Gastrocnemius medialis (tissue), 4 donors: Measurements from ENCODE around the gene MSTO1. TPM values are rescaled to one million over a fixed set of nuclear protein-coding genes. Genes with fewer than 3 reads are reported as not detected.
A peak's percentile ranks its signal among the peaks of the same experiment; 100 is the strongest.
"Not testable (repeated sequence)": the region's sequence is repeated elsewhere in the genome, so short reads cannot be mapped to it uniquely, and the experiment has no call there.

Experiments
- ATAC-seq, 2 donors: fragments of 150-250 bp; one replicate each; pipeline ENCODE4 v1.9.1; 2016
- DNase-seq, 2 donors: peaks; one replicate each; pipeline ENCODE4 v3.0.0-alpha.2; 2019
- H3K27ac ChIP-seq, 4 donors: fragments of 200-600 bp; sonication (generic); 1 replicate in 1 of 4; 2 replicates in 3 of 4; pipeline ENCODE4 v1.5.1; 2016 to 2018; ENCODE audit warnings: mild to moderate bottlenecking in 2 of 4, moderate library complexity in 1 of 4
- H3K27me3 ChIP-seq, 3 donors: fragments of 200-600 bp; sonication (generic) in 2 of 3; 1 replicate in 1 of 3; 2 replicates in 2 of 3; pipeline versions ENCODE4 v1.5.1 to v1.6.0; 2016 to 2019; ENCODE audit warnings: mild to moderate bottlenecking in 1 of 3, moderate library complexity in 1 of 3
- H3K36me3 ChIP-seq, 2 donors: fragments of 200-600 bp; sonication (generic) in 1 of 2; one replicate each; pipeline ENCODE4 v1.5.1; 2017 to 2018
- H3K4me1 ChIP-seq, 2 donors: fragments of 200-600 bp; sonication (generic) in 1 of 2; one replicate each; pipeline ENCODE4 v1.5.1; 2016 to 2017; ENCODE audit warnings: mild to moderate bottlenecking in 2 of 2
- H3K4me3 ChIP-seq, 4 donors: fragments of 200-600 bp; sonication (generic) in 3 of 4; 1 replicate in 1 of 4; 2 replicates in 3 of 4; pipeline ENCODE4 v1.5.1; 2016 to 2019; ENCODE audit warnings: mild to moderate bottlenecking in 2 of 4
- H3K9me3 ChIP-seq, 3 donors: fragments of 200-600 bp; sonication (generic) in 2 of 3; 1 replicate in 1 of 3; 2 replicates in 2 of 3; pipeline ENCODE4 v1.5.1; 2016 to 2019
- CTCF ChIP-seq, 5 experiments: fragments of 450-650 bp in 3 of 5; fragments of 200-600 bp in 2 of 5; sonication (generic) in 2 of 5; IDR thresholded peaks in 4 of 5; conservative IDR thresholded peaks in 1 of 5; 1 replicate in 4 of 5; 2 replicates in 1 of 5; pipeline ENCODE4 v1.5.1; 2016 to 2019; ENCODE audit warnings: antibody characterized with exemption in 5 of 5, mild to moderate bottlenecking in 3 of 5, moderate library complexity in 3 of 5
- POLR2A ChIP-seq, 2 donors: fragments of 450-650 bp; IDR thresholded peaks; one replicate each; pipeline ENCODE4 v1.6.1; 2017; ENCODE audit warnings: antibody characterized with exemption in 2 of 2, mild to moderate bottlenecking in 2 of 2, moderate library complexity in 2 of 2
- in situ Hi-C, 4 donors: fragments of 200-750 bp; cut with MboI; loops; one replicate each; pipeline versions ENCODE4 v1.15.0 to v1.8.0; 2017; ENCODE audit warnings: low sequenced_read_pairs in 4 of 4
- intact Hi-C: fragments of 100-400 bp; cut with DNase I; formaldehyde crosslinking; loops from one replicate; pipeline ENCODE4 v1.15.1; 2023; ENCODE audit warnings: low total_unique reads
- total RNA-seq, 4 donors: library from RNA; depleted of rRNA; stranded (reverse); fragments of >200 nt; gene quantifications; one replicate each; pipeline versions ENCODE4 v1.1.0 to v1.2.3, GENCODE V29; 2016

Gene MSTO1
- total RNA-seq, 4 donors from 2014 or later, result 1.7 to 3.1 (median 2.3) TPM

- Histone ChIP-seq H3K36me3 (no peaks in the 10 kb centered on the region), H3K9me3 (no peaks in the 10 kb centered on the region), H3K27me3 (no peaks in the 10 kb centered on the region), H3K4me1 (no peaks in the 10 kb centered on the region), H3K4me3 (no peak overlapping the region), H3K27ac (no peak overlapping the region)
- intact Hi-C loops, result loop anchor here (1.0 to 5.0 kb wide), 3 partner anchors 179 to 341 kb away; partner anchors contain the start of gene RUSC1
- ATAC-seq (peak; percentile 63 to 74), DNase-seq (no peak)
- no peak for TF ChIP-seq POLR2A (IDR thresholded peaks at IDR 0.05)
- TF ChIP-seq CTCF (IDR thresholded peaks at IDR 0.05 in 4 of 5, conservative IDR thresholded peaks at IDR 0.05 in 1 of 5), result peak; percentile 27 to 62 (median 43)
- in situ Hi-C loops, result no loop called here
These were observed 18.2 kb upstream of the MSTO1 start for GRCh38 chr1:155591770-155592169.

GRCh38 chr1:155595877-155596474 is 14.0 kb upstream of the MSTO1 start:
- H3K4me3 ChIP-seq, in situ Hi-C loops, ATAC-seq, DNase-seq, H3K27ac ChIP-seq, H3K9me3 ChIP-seq, H3K27me3 ChIP-seq, intact Hi-C loops, H3K4me1 ChIP-seq, H3K36me3 ChIP-seq: not testable (repeated sequence)

- intact Hi-C loops, result no loop called here
These were observed 13.2 kb upstream of the MSTO1 start for GRCh38 chr1:155596864-155597263.

GRCh38 chr1:155598842-155599331 is 11.1 kb upstream of the MSTO1 start:
- DNase-seq (no peak), ATAC-seq (no peak)
- no peak for TF ChIP-seq CTCF (IDR thresholded peaks at IDR 0.05 in 4 of 5, conservative IDR thresholded peaks at IDR 0.05 in 1 of 5)
- TF ChIP-seq POLR2A (IDR thresholded peaks at IDR 0.05), result no peak
- no peaks in the 10 kb centered on the region for H3K9me3 ChIP-seq
- H3K4me1 ChIP-seq, result no peaks in the 10 kb centered on the region
- H3K4me3 ChIP-seq, result no peak overlapping the region
- H3K27me3 ChIP-seq, result peaks cover 5 to 14% (median 8%) of the 10 kb centered on the region in 3 donors
- in situ Hi-C loops, result no loop called here
- no peaks in the 10 kb centered on the region for H3K36me3 ChIP-seq
- intact Hi-C loops, result no loop called here
- no peak overlapping the region for H3K27ac ChIP-seq

More at GRCh38 chr1:155596864-155597263, 13.2 kb upstream of the MSTO1 start:
- H3K27me3 ChIP-seq, result peaks cover 5 to 14% (median 8%) of the 10 kb centered on the region in 3 donors
- no peak overlapping the region for H3K27ac ChIP-seq
- in situ Hi-C loops, result no loop called here
- DNase-seq, result no peak
- H3K4me3 ChIP-seq, result no peak overlapping the region
- no peak for ATAC-seq
- no peaks in the 10 kb centered on the region for H3K9me3 ChIP-seq
- no peaks in the 10 kb centered on the region for H3K4me1 ChIP-seq
- H3K36me3 ChIP-seq, result no peaks in the 10 kb centered on the region
- TF ChIP-seq CTCF (IDR thresholded peaks at IDR 0.05 in 4 of 5, conservative IDR thresholded peaks at IDR 0.05 in 1 of 5) (no peak), POLR2A (IDR thresholded peaks at IDR 0.05) (no peak)

GRCh38 chr1:155599828-155600572 is 10.0 kb upstream of the MSTO1 start:
- H3K4me1 ChIP-seq, H3K9me3 ChIP-seq, ATAC-seq, intact Hi-C loops, DNase-seq, H3K36me3 ChIP-seq, H3K4me3 ChIP-seq, in situ Hi-C loops, H3K27ac ChIP-seq: not testable (repeated sequence)
- H3K27me3 ChIP-seq, result peaks cover 5 to 14% (median 8%) of the 10 kb centered on the region in 3 donors
